ENCODE results near the gene TRIM67.

DNA sequence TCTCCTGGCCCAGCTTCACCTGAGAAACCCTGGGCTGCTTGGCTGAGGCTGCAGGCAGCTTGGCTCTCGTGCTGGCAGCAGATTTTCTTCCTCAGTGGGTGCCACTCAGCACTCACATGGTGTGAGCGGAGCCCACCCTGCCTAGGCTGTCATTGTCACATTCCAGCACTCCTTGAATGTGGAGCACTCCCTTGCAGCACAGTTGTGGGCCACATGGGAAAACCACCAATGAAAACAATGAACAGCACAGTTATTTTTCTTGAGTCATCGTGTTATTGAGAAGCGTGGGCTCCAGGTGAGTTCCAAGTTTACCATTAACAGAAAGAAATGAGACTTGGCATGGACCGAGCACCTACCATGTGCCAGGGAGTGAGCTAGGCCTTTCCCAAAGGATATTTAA lies 27.2 kb upstream of the TRIM67 start:
- TF ChIP-seq POLR2AphosphoS5 (IDR thresholded peaks at IDR 0.05; ENCODE audit: low read depth, low read length) (no peak), SIN3A (IDR thresholded peaks at IDR 0.05; ENCODE audit: borderline replicate concordance, insufficient read depth, low read length) (no peak)
- TF ChIP-seq, protein P1, sequence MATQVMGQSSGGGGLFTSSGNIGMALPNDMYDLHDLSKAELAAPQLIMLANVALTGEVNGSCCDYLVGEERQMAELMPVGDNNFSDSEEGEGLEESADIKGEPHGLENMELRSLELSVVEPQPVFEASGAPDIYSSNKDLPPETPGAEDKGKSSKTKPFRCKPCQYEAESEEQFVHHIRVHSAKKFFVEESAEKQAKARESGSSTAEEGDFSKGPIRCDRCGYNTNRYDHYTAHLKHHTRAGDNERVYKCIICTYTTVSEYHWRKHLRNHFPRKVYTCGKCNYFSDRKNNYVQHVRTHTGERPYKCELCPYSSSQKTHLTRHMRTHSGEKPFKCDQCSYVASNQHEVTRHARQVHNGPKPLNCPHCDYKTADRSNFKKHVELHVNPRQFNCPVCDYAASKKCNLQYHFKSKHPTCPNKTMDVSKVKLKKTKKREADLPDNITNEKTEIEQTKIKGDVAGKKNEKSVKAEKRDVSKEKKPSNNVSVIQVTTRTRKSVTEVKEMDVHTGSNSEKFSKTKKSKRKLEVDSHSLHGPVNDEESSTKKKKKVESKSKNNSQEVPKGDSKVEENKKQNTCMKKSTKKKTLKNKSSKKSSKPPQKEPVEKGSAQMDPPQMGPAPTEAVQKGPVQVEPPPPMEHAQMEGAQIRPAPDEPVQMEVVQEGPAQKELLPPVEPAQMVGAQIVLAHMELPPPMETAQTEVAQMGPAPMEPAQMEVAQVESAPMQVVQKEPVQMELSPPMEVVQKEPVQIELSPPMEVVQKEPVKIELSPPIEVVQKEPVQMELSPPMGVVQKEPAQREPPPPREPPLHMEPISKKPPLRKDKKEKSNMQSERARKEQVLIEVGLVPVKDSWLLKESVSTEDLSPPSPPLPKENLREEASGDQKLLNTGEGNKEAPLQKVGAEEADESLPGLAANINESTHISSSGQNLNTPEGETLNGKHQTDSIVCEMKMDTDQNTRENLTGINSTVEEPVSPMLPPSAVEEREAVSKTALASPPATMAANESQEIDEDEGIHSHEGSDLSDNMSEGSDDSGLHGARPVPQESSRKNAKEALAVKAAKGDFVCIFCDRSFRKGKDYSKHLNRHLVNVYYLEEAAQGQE (IDR thresholded peaks at IDR 0.05; ENCODE audit: insufficient read depth in 1 of 2, low read depth in 2 of 2, low read length in 2 of 2): no peak
